Cardiac muscle cell (in vitro differentiated cells and primary cell): ENCODE results near the gene PNPLA6. TPM values are rescaled to one million over a fixed set of nuclear protein-coding genes. Genes with fewer than 3 reads are reported as not detected.

Experiments
- DNase-seq, 2 donors: peaks; one replicate each; pipeline versions ENCODE4 v3.0.0 to v3.0.0-alpha.2; 2010 to 2017; ENCODE audit warnings: low read depth in 1 of 2, low spot score in 1 of 2
- H3K27ac ChIP-seq: fragments of 200-600 bp; sonication (generic); 2 replicates; pipeline ENCODE4 v1.5.1; 2016
- H3K27me3 ChIP-seq: fragments of 200-600 bp; sonication (generic); 2 replicates; pipeline ENCODE4 v1.6.0; 2016; ENCODE audit warnings: control low read depth
- H3K36me3 ChIP-seq: fragments of 200-600 bp; sonication (generic); 2 replicates; pipeline ENCODE4 v1.5.1; 2016; ENCODE audit warnings: control low read depth
- H3K4me1 ChIP-seq: fragments of 200-600 bp; sonication (generic); 2 replicates; pipeline ENCODE4 v1.8.1; 2017; ENCODE audit warnings: low read depth, mild to moderate bottlenecking, mixed run types
- H3K4me3 ChIP-seq: fragments of 200-600 bp; sonication (generic); 2 replicates; pipeline ENCODE4 v1.5.1; 2016; ENCODE audit warnings: mild to moderate bottlenecking
- H3K9me3 ChIP-seq: fragments of 200-600 bp; sonication (generic); 2 replicates; pipeline ENCODE4 v1.5.1; 2017; ENCODE audit warnings: low read depth, mild to moderate bottlenecking, control low read depth
- polyA plus RNA-seq: library from polyadenylated mRNA; unstranded; fragments of >200 nt; fragmentation: Nextera tagmentation; extraction: Ambion mirVana; gene quantifications from 2 replicates; pipeline ENCODE4 v1.2.1, GENCODE V29; 2016
- total RNA-seq: library from RNA; depleted of rRNA; stranded (reverse); fragments of >200 nt; gene quantifications from 2 replicates; pipeline ENCODE4 v1.2.3, GENCODE V29; 2016
- TF ChIP-seq, protein P1 (sequence below): IDR thresholded peaks from 2 replicates; pipeline ENCODE4 v1.5.1; 2012; ENCODE audit warnings: low read depth, mild to moderate bottlenecking, low read length

Gene PNPLA6
- total and polyA plus RNA-seq, 2 experiments from 2014 or later, result 29.3 to 56.4 TPM

DNA sequence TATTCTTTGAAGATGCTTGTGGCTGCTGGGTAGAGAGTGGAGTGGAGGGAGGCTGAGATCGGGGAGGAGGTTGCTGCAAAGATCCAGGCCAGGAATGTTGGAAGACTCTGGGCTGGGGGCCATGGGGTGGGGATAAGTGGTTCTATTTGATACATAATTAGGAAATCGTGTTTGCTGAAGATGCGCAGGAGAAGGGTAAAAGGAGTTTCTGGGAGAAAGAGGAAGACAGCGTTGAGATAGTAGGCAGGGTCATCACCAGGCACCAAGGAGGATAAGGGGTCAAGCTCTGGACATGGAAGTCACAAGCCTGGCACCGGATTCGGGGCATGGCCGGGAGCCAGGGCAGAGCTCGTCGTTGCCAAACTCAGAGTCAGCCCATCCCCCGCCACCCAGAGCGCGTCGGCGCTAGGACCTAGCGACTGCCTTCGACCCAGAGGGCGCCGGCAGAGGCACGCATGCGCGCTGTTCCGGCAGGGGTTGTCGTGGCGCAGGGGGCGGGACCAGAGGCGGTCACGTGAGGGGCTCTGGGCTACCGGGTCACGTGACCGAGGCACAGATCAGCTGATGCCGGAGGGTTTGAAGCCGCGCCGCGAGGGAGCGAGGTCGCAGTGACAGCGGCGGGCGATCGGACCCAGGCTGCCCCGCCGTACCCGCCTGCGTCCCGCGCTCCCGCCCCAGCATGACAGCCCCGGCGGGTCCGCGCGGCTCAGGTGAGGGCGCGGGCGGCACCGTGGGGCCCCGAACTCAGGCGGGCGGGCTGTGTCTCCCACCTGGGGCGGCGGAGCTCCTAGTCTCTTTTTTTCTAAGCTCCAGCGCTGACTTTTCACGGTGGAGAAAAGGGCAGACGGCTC is 13.2 kb upstream of the PNPLA6 start, which contains the start of gene MCOLN1:
TSS of gene MCOLN1 (plus strand) at position 553 of the 851 bp plus-strand sequence. CDS start at position 680, 127 bp downstream.
- peak; percentile 98 to 100 for DNase-seq
- Histone ChIP-seq H3K27ac (no peak within 1 kb of the TSS), H3K27me3 (no peaks in the 10 kb centered on the region), H3K9me3 (no peaks in the 10 kb centered on the region), H3K4me1 (peaks cover 7% of the 10 kb centered on the region), H3K36me3 (peaks cover 2% of the 10 kb centered on the region), H3K4me3 (peak within 1 kb of the TSS; percentile 87)
- TF ChIP-seq, protein P1, sequence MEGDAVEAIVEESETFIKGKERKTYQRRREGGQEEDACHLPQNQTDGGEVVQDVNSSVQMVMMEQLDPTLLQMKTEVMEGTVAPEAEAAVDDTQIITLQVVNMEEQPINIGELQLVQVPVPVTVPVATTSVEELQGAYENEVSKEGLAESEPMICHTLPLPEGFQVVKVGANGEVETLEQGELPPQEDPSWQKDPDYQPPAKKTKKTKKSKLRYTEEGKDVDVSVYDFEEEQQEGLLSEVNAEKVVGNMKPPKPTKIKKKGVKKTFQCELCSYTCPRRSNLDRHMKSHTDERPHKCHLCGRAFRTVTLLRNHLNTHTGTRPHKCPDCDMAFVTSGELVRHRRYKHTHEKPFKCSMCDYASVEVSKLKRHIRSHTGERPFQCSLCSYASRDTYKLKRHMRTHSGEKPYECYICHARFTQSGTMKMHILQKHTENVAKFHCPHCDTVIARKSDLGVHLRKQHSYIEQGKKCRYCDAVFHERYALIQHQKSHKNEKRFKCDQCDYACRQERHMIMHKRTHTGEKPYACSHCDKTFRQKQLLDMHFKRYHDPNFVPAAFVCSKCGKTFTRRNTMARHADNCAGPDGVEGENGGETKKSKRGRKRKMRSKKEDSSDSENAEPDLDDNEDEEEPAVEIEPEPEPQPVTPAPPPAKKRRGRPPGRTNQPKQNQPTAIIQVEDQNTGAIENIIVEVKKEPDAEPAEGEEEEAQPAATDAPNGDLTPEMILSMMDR, result no peak

DNA sequence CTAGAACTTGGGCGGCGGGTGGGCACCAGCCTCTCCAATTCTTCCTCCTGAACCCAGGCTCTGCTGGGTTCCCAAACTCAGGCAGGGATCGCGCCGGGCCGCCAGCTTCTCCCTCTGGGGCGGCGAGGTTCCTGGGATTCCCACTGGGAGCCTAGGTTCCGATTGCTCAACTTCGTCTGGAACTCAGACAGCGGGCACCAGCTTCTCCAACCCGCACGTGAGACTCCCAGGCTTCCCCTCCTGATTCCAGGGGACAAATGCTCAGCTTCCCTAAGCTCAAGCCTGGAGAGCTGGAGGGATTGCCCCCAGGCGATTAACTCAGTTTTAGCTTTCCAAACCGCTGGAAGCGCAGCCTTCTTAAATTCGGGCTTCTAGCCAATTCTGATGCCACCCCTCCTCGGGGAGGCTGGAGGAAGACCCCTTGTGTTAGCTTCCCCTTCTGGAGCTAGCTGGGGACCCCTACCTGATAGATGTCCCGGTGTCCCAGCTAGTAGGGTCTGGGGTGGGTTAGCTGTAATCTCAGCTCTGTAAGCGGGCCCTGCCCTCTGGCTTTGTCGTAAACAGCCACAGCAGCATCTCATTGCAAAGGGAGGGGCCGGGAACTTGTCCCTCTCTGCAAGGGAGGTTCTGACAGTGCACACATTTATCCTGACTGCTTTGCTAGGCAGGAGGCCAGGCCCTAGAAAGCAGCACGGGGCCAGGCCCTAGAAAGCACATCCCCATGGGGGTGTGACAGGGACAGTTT is 12.4 kb upstream of the PNPLA6 start:
- peaks cover 2% of the 10 kb centered on the region for H3K36me3 ChIP-seq

DNA sequence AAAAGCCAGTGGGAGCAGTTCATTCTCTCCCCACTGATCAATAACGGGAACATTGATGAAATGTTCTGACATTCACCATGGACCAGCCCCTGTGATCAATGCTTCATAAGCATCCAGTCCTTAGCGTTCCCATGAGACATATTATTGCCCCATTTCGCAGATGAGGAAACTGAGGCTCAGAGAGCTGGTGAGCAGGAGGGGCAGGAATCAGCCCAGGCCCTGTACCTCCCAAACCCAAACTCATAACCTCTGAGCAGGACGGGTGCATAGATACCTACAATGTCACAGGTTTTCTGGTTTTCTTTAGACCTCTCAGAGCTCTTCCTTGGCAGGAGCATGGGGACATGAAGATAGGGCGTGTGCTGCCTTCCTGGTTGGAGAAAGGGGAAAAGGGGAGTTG is 11.0 kb upstream of the PNPLA6 start:
- Histone ChIP-seq H3K4me3 (no peak overlapping the region), H3K36me3 (peaks cover 2% of the 10 kb centered on the region), H3K27me3 (no peaks in the 10 kb centered on the region), H3K9me3 (no peaks in the 10 kb centered on the region), H3K4me1 (peaks cover 7% of the 10 kb centered on the region), H3K27ac (no peak overlapping the region)
- no peak for DNase-seq
- TF ChIP-seq, protein P1, result no peak

More for the DNA sequence above, 12.4 kb upstream of the PNPLA6 start:
- no peaks in the 10 kb centered on the region for H3K9me3 ChIP-seq
- H3K4me1 ChIP-seq, result peaks cover 7% of the 10 kb centered on the region
- TF ChIP-seq, protein P1, result no peak
- H3K27ac ChIP-seq, result no peak overlapping the region
- no peaks in the 10 kb centered on the region for H3K27me3 ChIP-seq
- H3K4me3 ChIP-seq, result peak overlapping the region; percentile 87
- DNase-seq, result peak in 1 of 2 donors; percentile 47

DNA sequence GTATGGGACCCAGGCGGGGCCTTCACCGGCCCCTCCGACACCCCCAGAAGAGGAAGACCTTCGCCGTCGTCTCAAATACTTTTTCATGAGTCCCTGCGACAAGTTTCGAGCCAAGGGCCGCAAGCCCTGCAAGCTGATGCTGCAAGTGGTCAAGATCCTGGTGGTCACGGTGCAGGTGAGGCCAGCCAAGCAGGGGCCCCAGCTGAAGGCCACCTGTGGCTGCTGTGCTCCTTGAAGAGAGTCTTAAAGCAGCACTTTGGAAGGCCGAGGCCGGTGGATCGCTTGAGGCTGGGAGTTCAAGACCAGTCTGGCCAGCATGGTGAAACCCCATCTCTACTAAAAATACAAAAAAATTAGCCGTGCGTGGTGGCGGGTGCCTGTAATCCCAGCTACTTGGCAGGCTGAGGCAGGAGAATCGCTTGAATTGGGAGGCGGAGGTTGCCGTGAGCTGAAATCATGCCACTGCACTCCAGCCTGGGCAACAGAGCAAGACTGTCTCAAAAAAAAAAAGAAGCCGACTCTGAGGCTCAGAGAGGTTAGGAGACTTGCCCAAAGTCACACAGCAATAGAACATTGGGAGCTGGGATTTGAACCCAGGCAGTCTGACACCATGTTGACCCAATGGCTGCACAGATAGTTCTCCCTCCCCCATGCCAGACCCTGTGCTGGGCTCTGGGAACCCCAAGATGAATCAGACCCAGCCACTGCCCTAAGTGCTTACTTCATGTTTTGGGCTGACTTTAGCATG is 10.4 kb upstream of the PNPLA6 start:
- DNase-seq, result no peak
- Histone ChIP-seq H3K9me3 (no peaks in the 10 kb centered on the region), H3K4me1 (peaks cover 7% of the 10 kb centered on the region), H3K4me3 (no peak overlapping the region), H3K27me3 (no peaks in the 10 kb centered on the region), H3K27ac (no peak overlapping the region), H3K36me3 (no peaks in the 10 kb centered on the region)
- TF ChIP-seq, protein P1, result no peak
